Neural progenitor cell (in vitro differentiated cells): ENCODE results near the gene ILKAP. TPM values are rescaled to one million over a fixed set of nuclear protein-coding genes. Genes with fewer than 3 reads are reported as not detected.

ENCODE experiments used
- DNase-seq: peaks from one replicate; pipeline ENCODE4 v3.0.0-alpha.2; 2016; ENCODE audit warnings: low spot score
- H2AFZ ChIP-seq: fragments of 200-600 bp; sonication (generic); replicated peaks from 2 replicates; pipeline ENCODE4 v1.6.1; 2016; ENCODE audit warnings: antibody characterized with exemption
- H3F3A ChIP-seq: fragments of 200-600 bp; sonication (generic); 2 replicates; pipeline ENCODE4 v1.6.1; 2016; ENCODE audit warnings: antibody characterized with exemption, low read depth
- H3K27ac ChIP-seq: fragments of 200-600 bp; sonication (generic); 2 replicates; pipeline ENCODE4 v1.5.1; 2016; ENCODE audit warnings: mild to moderate bottlenecking
- H3K27me3 ChIP-seq: fragments of 200-600 bp; sonication (generic); 2 replicates; pipeline ENCODE4 v1.6.1; 2016; ENCODE audit warnings: mild to moderate bottlenecking, moderate library complexity
- H3K36me3 ChIP-seq: fragments of 200-600 bp; sonication (generic); 2 replicates; pipeline ENCODE4 v1.5.1; 2016
- H3K4me1 ChIP-seq: fragments of 200-600 bp; sonication (generic); 2 replicates; pipeline ENCODE4 v1.6.1; 2016; ENCODE audit warnings: mixed run types
- H3K4me2 ChIP-seq: fragments of 200-600 bp; sonication (generic); 2 replicates; pipeline ENCODE4 v1.6.1; 2016
- H3K4me3 ChIP-seq: fragments of 200-600 bp; sonication (generic); 2 replicates; pipeline ENCODE4 v1.5.1; 2016
- H3K79me2 ChIP-seq: fragments of 200-600 bp; sonication (generic); 2 replicates; pipeline ENCODE4 v1.6.1; 2016; ENCODE audit warnings: low read depth
- H3K9ac ChIP-seq: fragments of 200-600 bp; sonication (generic); 2 replicates; pipeline ENCODE4 v1.6.1; 2016
- H3K9me3 ChIP-seq: fragments of 200-600 bp; sonication (generic); 2 replicates; pipeline ENCODE4 v1.5.1; 2016; ENCODE audit warnings: low read depth
- H4K20me1 ChIP-seq: fragments of 200-600 bp; sonication (generic); 2 replicates; pipeline ENCODE4 v1.6.1; 2016; ENCODE audit warnings: low read depth
- H3K27ac Mint-ChIP-seq: 3 replicates; pipeline ENCODE4 v1.8.0; 2021; ENCODE audit warnings: mixed read lengths
- H3K27me3 Mint-ChIP-seq: 2 replicates; pipeline ENCODE4 v1.8.0; 2022; ENCODE audit warnings: low read depth, mild to moderate bottlenecking, inconsistent platforms, moderate library complexity, mixed read lengths; ENCODE audit not compliant: insufficient read depth
- H3K36me3 Mint-ChIP-seq: 3 replicates; pipeline ENCODE4 v1.8.0; 2021; ENCODE audit warnings: mixed read lengths
- H3K4me1 Mint-ChIP-seq: 3 replicates; pipeline ENCODE4 v1.8.0; 2021; ENCODE audit warnings: mixed read lengths
- H3K4me3 Mint-ChIP-seq: 3 replicates; pipeline ENCODE4 v1.8.0; 2021; ENCODE audit warnings: mild to moderate bottlenecking, moderate library complexity, mixed read lengths
- H3K9me3 Mint-ChIP-seq: 3 replicates; pipeline ENCODE4 v1.8.0; 2020; ENCODE audit warnings: mixed read lengths
- EZH2 ChIP-seq: fragments of 200-600 bp; sonication (generic); IDR thresholded peaks from 2 replicates; pipeline ENCODE4 v1.6.1; 2017; ENCODE audit warnings: antibody characterized with exemption, mild to moderate bottlenecking, moderate library complexity
- EZH2phosphoT487 ChIP-seq: fragments of 200-600 bp; sonication (generic); IDR thresholded peaks from 2 replicates; pipeline ENCODE4 v1.6.1; 2017; ENCODE audit warnings: antibody characterized with exemption
- total RNA-seq: library from RNA; depleted of rRNA; stranded (reverse); fragments of >200 nt; gene quantifications from 2 replicates; pipeline ENCODE4 v1.2.3, GENCODE V29; 2015; ENCODE audit warnings: low replicate concordance
- TF ChIP-seq, protein P1 (sequence below): fragments of 200-600 bp; sonication (generic); IDR thresholded peaks from 2 replicates; pipeline ENCODE4 v1.5.1; 2017; ENCODE audit warnings: antibody characterized with exemption, mild to moderate bottlenecking

The ILKAP gene
- total RNA-seq, 1 donor from 2014 or later, result 19.0 TPM

DNA sequence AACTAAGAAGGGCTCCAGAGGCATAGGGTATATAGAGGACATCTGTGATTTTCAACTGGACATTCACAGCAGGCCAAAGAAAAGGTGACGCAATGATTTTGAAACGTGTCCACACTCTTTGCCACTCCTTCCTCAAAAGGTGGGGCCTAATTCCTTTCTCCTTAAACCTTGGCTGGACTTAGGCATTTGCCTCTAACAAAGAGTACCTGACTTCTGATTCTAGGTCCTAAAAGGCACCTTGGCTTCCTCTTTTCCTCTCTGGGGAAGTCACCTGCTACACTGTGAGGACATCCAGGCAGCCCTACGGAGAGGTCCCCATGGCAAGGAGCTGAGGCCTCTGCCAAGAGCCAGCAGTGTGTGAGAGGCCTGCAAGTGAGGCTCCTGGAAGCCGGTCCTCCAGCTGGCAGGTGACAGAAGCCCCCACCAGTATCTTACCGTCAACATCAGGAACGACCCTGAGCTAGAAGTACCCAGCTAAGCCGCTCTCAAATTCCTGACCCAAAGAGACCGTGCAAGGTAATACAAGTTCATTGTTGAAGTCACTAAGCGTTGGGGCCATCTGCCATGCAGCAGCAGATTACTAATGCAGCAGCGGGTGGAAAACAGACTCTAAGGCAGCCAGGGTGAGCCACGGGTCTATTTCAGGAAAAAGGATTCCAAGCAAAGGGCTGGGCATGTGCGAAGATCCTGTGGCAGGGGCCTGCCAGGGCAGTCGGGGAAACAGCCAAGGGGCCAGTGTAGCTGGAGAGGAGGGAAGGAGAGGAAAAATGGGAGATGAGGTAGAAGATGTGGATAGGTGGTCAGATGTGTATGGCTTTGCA lies 43.7 kb upstream of the ILKAP start:
- H3K4me3 Mint-ChIP-seq, result no peak overlapping the region
- Histone ChIP-seq H3K27me3 (peaks cover 5% of the 10 kb centered on the region), H2AFZ (no peak overlapping the region), H3K36me3 (no peaks in the 10 kb centered on the region), H3F3A (peaks cover 17% of the 10 kb centered on the region), H3K79me2 (no peaks in the 10 kb centered on the region), H3K9me3 (no peaks in the 10 kb centered on the region), H3K27ac (no peak overlapping the region), H3K4me2 (no peak overlapping the region), H3K9ac (no peak overlapping the region), H3K4me3 (no peak overlapping the region), H3K4me1 (no peaks in the 10 kb centered on the region), H4K20me1 (no peaks in the 10 kb centered on the region)
- peak overlapping the region; percentile 35 for H3K27ac Mint-ChIP-seq
- H3K9me3 Mint-ChIP-seq, result no peaks in the 10 kb centered on the region
- TF ChIP-seq EZH2phosphoT487, result no peak
- TF ChIP-seq, protein P1, sequence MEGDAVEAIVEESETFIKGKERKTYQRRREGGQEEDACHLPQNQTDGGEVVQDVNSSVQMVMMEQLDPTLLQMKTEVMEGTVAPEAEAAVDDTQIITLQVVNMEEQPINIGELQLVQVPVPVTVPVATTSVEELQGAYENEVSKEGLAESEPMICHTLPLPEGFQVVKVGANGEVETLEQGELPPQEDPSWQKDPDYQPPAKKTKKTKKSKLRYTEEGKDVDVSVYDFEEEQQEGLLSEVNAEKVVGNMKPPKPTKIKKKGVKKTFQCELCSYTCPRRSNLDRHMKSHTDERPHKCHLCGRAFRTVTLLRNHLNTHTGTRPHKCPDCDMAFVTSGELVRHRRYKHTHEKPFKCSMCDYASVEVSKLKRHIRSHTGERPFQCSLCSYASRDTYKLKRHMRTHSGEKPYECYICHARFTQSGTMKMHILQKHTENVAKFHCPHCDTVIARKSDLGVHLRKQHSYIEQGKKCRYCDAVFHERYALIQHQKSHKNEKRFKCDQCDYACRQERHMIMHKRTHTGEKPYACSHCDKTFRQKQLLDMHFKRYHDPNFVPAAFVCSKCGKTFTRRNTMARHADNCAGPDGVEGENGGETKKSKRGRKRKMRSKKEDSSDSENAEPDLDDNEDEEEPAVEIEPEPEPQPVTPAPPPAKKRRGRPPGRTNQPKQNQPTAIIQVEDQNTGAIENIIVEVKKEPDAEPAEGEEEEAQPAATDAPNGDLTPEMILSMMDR, result no peak
- no peak for TF ChIP-seq EZH2
- H3K36me3 Mint-ChIP-seq, result peaks cover 11% of the 10 kb centered on the region
- H3K27me3 Mint-ChIP-seq, result no peaks in the 10 kb centered on the region
- no peak for DNase-seq
- peaks cover 9% of the 10 kb centered on the region for H3K4me1 Mint-ChIP-seq

DNA sequence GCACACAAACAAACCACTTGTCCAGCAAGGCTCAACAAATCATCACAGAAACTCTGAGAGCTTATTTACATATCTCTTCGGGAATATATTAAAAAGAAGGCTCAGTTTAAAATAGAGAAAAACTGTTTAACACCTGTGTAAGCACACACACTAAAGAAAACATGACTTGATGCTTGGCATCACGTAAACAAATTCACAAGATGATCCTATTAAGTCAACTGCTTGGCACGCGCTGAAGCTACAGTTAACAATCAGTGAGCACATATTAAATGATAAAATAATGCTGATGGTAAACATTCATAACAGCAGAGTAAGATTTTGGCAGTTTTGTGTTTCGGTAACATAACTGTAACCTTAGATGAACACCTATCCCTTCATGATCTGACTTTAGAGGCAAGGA lies 40.7 kb upstream of the ILKAP start:
- Histone ChIP-seq H3F3A (peaks cover 39% of the 10 kb centered on the region), H3K4me2 (no peak overlapping the region), H2AFZ (no peak overlapping the region), H3K79me2 (no peaks in the 10 kb centered on the region), H3K27me3 (peaks cover 31% of the 10 kb centered on the region), H3K4me1 (peaks cover 6% of the 10 kb centered on the region), H3K9me3 (no peaks in the 10 kb centered on the region), H3K27ac (no peak overlapping the region), H3K4me3 (no peak overlapping the region), H4K20me1 (no peaks in the 10 kb centered on the region), H3K9ac (no peak overlapping the region), H3K36me3 (no peaks in the 10 kb centered on the region)
- no peak for DNase-seq
- H3K4me3 Mint-ChIP-seq, result no peak overlapping the region
- TF ChIP-seq EZH2, result no peak
- TF ChIP-seq, protein P1, result no peak
- H3K9me3 Mint-ChIP-seq, result no peaks in the 10 kb centered on the region
- H3K27me3 Mint-ChIP-seq, result peaks cover 7% of the 10 kb centered on the region
- H3K27ac Mint-ChIP-seq, result no peak overlapping the region
- H3K36me3 Mint-ChIP-seq, result peaks cover 11% of the 10 kb centered on the region
- H3K4me1 Mint-ChIP-seq, result peaks cover 19% of the 10 kb centered on the region

DNA sequence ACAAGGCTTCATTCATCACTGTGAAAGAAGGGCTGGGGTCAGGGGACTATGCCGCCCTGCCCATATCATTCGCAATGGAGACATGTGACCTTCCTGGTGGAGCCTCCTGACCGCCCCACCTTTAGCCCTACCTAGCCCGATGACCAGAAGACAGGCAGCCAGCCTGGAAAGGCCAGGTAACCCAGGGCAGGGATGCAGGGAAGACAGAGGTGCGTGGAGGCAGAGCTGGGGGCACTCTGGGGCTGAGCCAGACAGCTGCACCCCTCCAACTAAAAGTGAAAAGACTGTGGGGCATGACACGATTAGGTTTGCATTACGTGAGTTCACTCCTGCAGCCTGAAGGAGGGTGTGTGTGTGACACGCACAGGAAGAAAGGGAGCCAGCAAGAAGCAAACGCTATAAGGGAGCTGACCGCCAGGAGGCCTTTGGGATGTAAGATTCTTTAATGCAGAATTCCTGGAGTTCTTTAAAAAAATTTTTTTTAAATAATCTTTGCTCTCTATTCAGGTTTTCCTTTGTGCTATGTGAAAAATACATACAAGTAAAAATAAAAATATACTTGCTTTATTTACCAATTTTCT lies 40.1 kb upstream of the ILKAP start:
- Histone ChIP-seq H2AFZ (no peak overlapping the region), H3K4me2 (no peak overlapping the region), H3K4me3 (no peak overlapping the region), H4K20me1 (no peaks in the 10 kb centered on the region), H3K9me3 (no peaks in the 10 kb centered on the region), H3K27ac (no peak overlapping the region), H3K4me1 (peaks cover 6% of the 10 kb centered on the region), H3K36me3 (no peaks in the 10 kb centered on the region), H3K9ac (no peak overlapping the region), H3K79me2 (no peaks in the 10 kb centered on the region), H3K27me3 (peaks cover 37% of the 10 kb centered on the region), H3F3A (peaks cover 39% of the 10 kb centered on the region)
- Mint-ChIP-seq H3K36me3 (peaks cover 11% of the 10 kb centered on the region), H3K4me1 (peaks cover 19% of the 10 kb centered on the region), H3K4me3 (no peak overlapping the region), H3K27ac (no peak overlapping the region), H3K27me3 (peaks cover 7% of the 10 kb centered on the region), H3K9me3 (no peaks in the 10 kb centered on the region)
- TF ChIP-seq EZH2, result no peak
- TF ChIP-seq, protein P1, result peak; percentile 30
- no peak for DNase-seq
